H9 (cell line): ENCODE results near the gene AP4S1. TPM values are rescaled to one million over a fixed set of nuclear protein-coding genes. Genes with fewer than 3 reads are reported as not detected.
A peak's percentile ranks its signal among the peaks of the same experiment; 100 is the strongest.

Experiments used
- DNase-seq: peaks from one replicate; pipeline ENCODE4 v3.0.0-alpha.2; 2017
- H2AFZ ChIP-seq: one replicate; pipeline ENCODE4 v1.6.1; 2013; ENCODE audit warnings: mild to moderate bottlenecking, low read length, control low read depth, moderate library complexity
- H2AK5ac ChIP-seq: 2 replicates; pipeline ENCODE4 v1.6.1; 2013; ENCODE audit warnings: low read length, control low read depth, mixed read lengths; ENCODE audit not compliant: insufficient read length
- H2BK120ac ChIP-seq: one replicate; pipeline ENCODE4 v1.6.1; 2013; ENCODE audit warnings: low read depth, mild to moderate bottlenecking, low read length, control low read depth, inconsistent platforms; ENCODE audit not compliant: poor library complexity, severe bottlenecking
- H2BK12ac ChIP-seq: 2 replicates; pipeline ENCODE4 v1.6.1; 2013; ENCODE audit warnings: low read length, control low read depth, mixed read lengths, low read depth; ENCODE audit not compliant: insufficient read length
- H2BK15ac ChIP-seq: 2 replicates; pipeline ENCODE4 v1.6.1; 2013; ENCODE audit warnings: low read depth, low read length, control low read depth
- H2BK20ac ChIP-seq: one replicate; pipeline ENCODE4 v1.6.1; 2013; ENCODE audit warnings: low read depth, mild to moderate bottlenecking, low read length, control low read depth, inconsistent platforms; ENCODE audit not compliant: poor library complexity, severe bottlenecking
- H2BK5ac ChIP-seq: 2 replicates; pipeline ENCODE4 v1.6.1; 2013; ENCODE audit warnings: low read length, control low read depth, mixed read lengths; ENCODE audit not compliant: insufficient read length
- H3K14ac ChIP-seq: 2 replicates; pipeline ENCODE4 v1.6.1; 2013; ENCODE audit warnings: low read length, control low read depth; ENCODE audit not compliant: insufficient read depth
- H3K18ac ChIP-seq: 2 replicates; pipeline ENCODE4 v1.6.1; 2013; ENCODE audit warnings: low read depth, mild to moderate bottlenecking, mixed read lengths, low read length, control low read depth; ENCODE audit not compliant: insufficient read length
- H3K23ac ChIP-seq: 2 replicates; pipeline ENCODE4 v1.6.1; 2013; ENCODE audit warnings: low read length, control low read depth, mixed read lengths, low read depth; ENCODE audit not compliant: insufficient read length
- H3K23me2 ChIP-seq: 2 replicates; pipeline ENCODE4 v1.6.1; 2013; ENCODE audit warnings: low read depth, mild to moderate bottlenecking, mixed read lengths, low read length, control low read depth; ENCODE audit not compliant: insufficient read length, poor library complexity, severe bottlenecking
- H3K27ac ChIP-seq: 2 replicates; pipeline ENCODE4 v1.5.1; 2013; ENCODE audit warnings: low read length, control low read depth, mixed read lengths, low read depth; ENCODE audit not compliant: insufficient read length
- H3K27me3 ChIP-seq: 2 replicates; pipeline ENCODE4 v1.6.1; 2013; ENCODE audit warnings: low read length, control low read depth, inconsistent platforms; ENCODE audit not compliant: insufficient read depth
- H3K4ac ChIP-seq: 2 replicates; pipeline ENCODE4 v1.6.1; 2013; ENCODE audit warnings: low read depth, mild to moderate bottlenecking, control low read depth, inconsistent platforms, low read length, moderate library complexity
- H3K4me1 ChIP-seq: 2 replicates; pipeline ENCODE4 v1.6.1; 2013; ENCODE audit warnings: low read length, control low read depth, inconsistent platforms; ENCODE audit not compliant: insufficient read depth
- H3K4me2 ChIP-seq: 2 replicates; pipeline ENCODE4 v1.6.1; 2013; ENCODE audit warnings: low read length, control low read depth, mixed read lengths; ENCODE audit not compliant: insufficient read length, insufficient read depth
- H3K56ac ChIP-seq: 2 replicates; pipeline ENCODE4 v1.6.1; 2013; ENCODE audit warnings: low read depth, mild to moderate bottlenecking, mixed read lengths, low read length, control low read depth; ENCODE audit not compliant: insufficient read length
- H3K79me1 ChIP-seq: 2 replicates; pipeline ENCODE4 v1.6.1; 2013; ENCODE audit warnings: low read depth, mild to moderate bottlenecking, moderate library complexity, low read length, control low read depth, inconsistent platforms; ENCODE audit not compliant: insufficient read depth, poor library complexity, severe bottlenecking
- H3K79me2 ChIP-seq: 2 replicates; pipeline ENCODE4 v1.6.1; 2013; ENCODE audit warnings: low read length, control low read depth, inconsistent platforms; ENCODE audit not compliant: insufficient read depth
- H3K9ac ChIP-seq: 2 replicates; pipeline ENCODE4 v1.6.1; 2013; ENCODE audit warnings: low read length, control low read depth, mixed read lengths; ENCODE audit not compliant: insufficient read length; ENCODE audit errors: extremely low read depth
- H3K9me3 ChIP-seq: one replicate; pipeline ENCODE4 v1.6.1; 2013; ENCODE audit warnings: low read depth, low read length, inconsistent platforms; ENCODE audit not compliant: control insufficient read depth
- H3T11ph ChIP-seq: one replicate; pipeline ENCODE4 v1.6.1; 2013; ENCODE audit warnings: mild to moderate bottlenecking, low read length, control low read depth, inconsistent platforms
- H4K20me1 ChIP-seq: one replicate; pipeline ENCODE4 v1.6.1; 2013; ENCODE audit not compliant: control insufficient read depth, insufficient read length, insufficient read depth
- H4K5ac ChIP-seq: 2 replicates; pipeline ENCODE4 v1.6.1; 2013; ENCODE audit warnings: low read depth, mild to moderate bottlenecking, mixed read lengths, low read length, control low read depth; ENCODE audit not compliant: insufficient read length
- H4K8ac ChIP-seq: replicated peaks from 2 replicates; pipeline ENCODE4 v1.6.1; 2013; ENCODE audit warnings: low read length, control low read depth, mixed read lengths, low read depth; ENCODE audit not compliant: insufficient read length
- H4K91ac ChIP-seq: 2 replicates; pipeline ENCODE4 v1.6.1; 2013; ENCODE audit warnings: low read depth, mild to moderate bottlenecking, moderate library complexity, mixed read lengths, low read length, control low read depth; ENCODE audit not compliant: insufficient read length
- H3K27ac Mint-ChIP-seq, 3 experiments: 2 replicates in 2 of 3; 3 replicates in 1 of 3; pipeline ENCODE4 v1.8.0; 2020 to 2021; ENCODE audit warnings: mixed read lengths in 3 of 3, mild to moderate bottlenecking in 1 of 3, moderate library complexity in 1 of 3
- H3K27me3 Mint-ChIP-seq: 2 replicates; pipeline ENCODE4 v1.8.0; 2021; ENCODE audit warnings: low read depth, mild to moderate bottlenecking, moderate library complexity, mixed read lengths
- H3K36me3 Mint-ChIP-seq, 3 experiments: 2 replicates in 2 of 3; 3 replicates in 1 of 3; pipeline ENCODE4 v1.8.0; 2020 to 2021; ENCODE audit warnings: low read depth in 3 of 3, mixed read lengths in 3 of 3; ENCODE audit not compliant: insufficient read depth in 1 of 3
- H3K4me1 Mint-ChIP-seq, 2 experiments: 2 replicates each; pipeline ENCODE4 v1.8.0; 2020; ENCODE audit warnings: mixed read lengths in 2 of 2
- H3K4me3 Mint-ChIP-seq, 2 experiments: 2 replicates in 1 of 2; 3 replicates in 1 of 2; pipeline ENCODE4 v1.8.0; 2020 to 2021; ENCODE audit warnings: mild to moderate bottlenecking in 2 of 2, mixed read lengths in 2 of 2, moderate library complexity in 1 of 2
- H3K9me3 Mint-ChIP-seq, 2 experiments: 2 replicates in 1 of 2; 3 replicates in 1 of 2; pipeline ENCODE4 v1.8.0; 2020; ENCODE audit warnings: mild to moderate bottlenecking in 2 of 2, mixed read lengths in 2 of 2, moderate library complexity in 1 of 2
- CTCF ChIP-seq: fragments of 200-600 bp; sonication (generic); conservative IDR thresholded peaks from 3 replicates; pipeline ENCODE4 v1.8.0; 2021; ENCODE audit warnings: antibody characterized with exemption, mild to moderate bottlenecking
- WGBS: extraction: QIAGEN DNeasy Blood & Tissue Kit; methylation state at CpG from one replicate; pipeline ENCODE4 v1.1.7; 2013; ENCODE audit warnings: missing lambda C conversion rate, low lambda C conversion rate, mixed read lengths; ENCODE audit not compliant: insufficient read length; ENCODE audit errors: extremely low coverage; 5-methylcytosine and 5-hydroxymethylcytosine counted together
- total RNA-seq: library from RNA; stranded (reverse); gene quantifications from 2 replicates; pipeline ENCODE4 v1.2.1, GENCODE V29; 2021

The AP4S1 gene
- total RNA-seq, 1 experiment from 2014 or later, result 13.7 TPM

- H3K79me2 ChIP-seq, result no peaks in the 10 kb centered on the region
- H3K4ac ChIP-seq, result no peak overlapping the region
- H3K9me3 Mint-ChIP-seq, result no peaks in the 10 kb centered on the region
- H2BK120ac ChIP-seq, result no peak overlapping the region
- no peak overlapping the region for H3K56ac ChIP-seq
- H3K79me1 ChIP-seq, result no peaks in the 10 kb centered on the region
- no peak overlapping the region for H3K4me2 ChIP-seq
- no peak overlapping the region for H2AFZ ChIP-seq
- no peak overlapping the region for H3K4me3 Mint-ChIP-seq
- no peak overlapping the region for H2BK15ac ChIP-seq
- no peak for TF ChIP-seq CTCF
- H4K91ac ChIP-seq, result no peak overlapping the region
- peak overlapping the region in 1 of 3 experiments; percentile 78; a peak in 2 of 7 replicates for H3K27ac Mint-ChIP-seq
- H3K27me3 ChIP-seq, result no peaks in the 10 kb centered on the region
- H3T11ph ChIP-seq, result no peak overlapping the region
- H3K23ac ChIP-seq, result no peak overlapping the region
- WGBS, result no CpG with 5 or more reads among the region's 11 CpGs
- no peaks in the 10 kb centered on the region for H3K4me1 Mint-ChIP-seq
- H2BK5ac ChIP-seq, result no peak overlapping the region
- H4K5ac ChIP-seq, result no peak overlapping the region
- no peaks in the 10 kb centered on the region for H3K23me2 ChIP-seq
- H2BK12ac ChIP-seq, result no peak overlapping the region
- no peak overlapping the region for H4K8ac ChIP-seq
- no peaks in the 10 kb centered on the region for H3K9me3 ChIP-seq
- no peak overlapping the region for H2AK5ac ChIP-seq
- no peak overlapping the region for H3K18ac ChIP-seq
- H3K27ac ChIP-seq, result no peak overlapping the region
- H4K20me1 ChIP-seq, result no peaks in the 10 kb centered on the region
- no peak overlapping the region for H3K9ac ChIP-seq
- H3K14ac ChIP-seq, result no peak overlapping the region
- H3K36me3 Mint-ChIP-seq, result peaks cover 36 to 88% (median 72%) of the 10 kb centered on the region in 3 experiments; a peak in 6 of 7 replicates
- no peak overlapping the region for H2BK20ac ChIP-seq
- H3K27me3 Mint-ChIP-seq, result no peaks in the 10 kb centered on the region
- no peaks in the 10 kb centered on the region for H3K4me1 ChIP-seq
- no peak for DNase-seq
Observed at GRCh38 chr14:31109257-31109656, 83.8 kb downstream of the AP4S1 start.
